GM19468 (cell line): ENCODE data around the gene SBNO2.
"Not testable (repeated sequence)": the region's sequence is repeated elsewhere in the genome, so short reads cannot be mapped to it uniquely, and the experiment has no call there.

Experiments
- ATAC-seq: cut with Tn5 transposase; IDR thresholded peaks from one replicate; pipeline ENCODE4 v1.9.1; 2021; ENCODE audit warnings: mild to moderate bottlenecking, moderate library complexity, moderate number of reproducible peaks; ENCODE audit not compliant: unreplicated experiment; ENCODE audit errors: extremely low read depth

SBNO2 gene

GRCh38 chr19:1173845-1174809, at the start of gene SBNO2:
TSS of gene SBNO2 (minus strand) at chr19:1174268. CDS start at chr19:1154276, 19,992 bp downstream.
- ATAC-seq = no peak

GRCh38 chr19:1223018-1223855, 49.2 kb upstream of the SBNO2 start:
- ATAC-seq = no peak

GRCh38 chr19:1222394-1222793, 48.3 kb upstream of the SBNO2 start:
- ATAC-seq = no peak

GRCh38 chr19:1221904-1222255, 47.8 kb upstream of the SBNO2 start:
- no peak for ATAC-seq

GRCh38 chr19:1220976-1221903, 47.2 kb upstream of the SBNO2 start:
- no peak for ATAC-seq

GRCh38 chr19:1220477-1220930, 46.4 kb upstream of the SBNO2 start:
- no peak for ATAC-seq

- no peak for ATAC-seq
Measured at GRCh38 chr19:1219786-1220476, 45.9 kb upstream of the SBNO2 start.

GRCh38 chr19:1218751-1219567, 44.9 kb upstream of the SBNO2 start:
- ATAC-seq = no peak

GRCh38 chr19:1217366-1217765, 43.3 kb upstream of the SBNO2 start:
- ATAC-seq = no peak

GRCh38 chr19:1216756-1217155, 42.7 kb upstream of the SBNO2 start:
- no peak for ATAC-seq

GRCh38 chr19:1214862-1215731, 41.0 kb upstream of the SBNO2 start:
- no peak for ATAC-seq

- ATAC-seq = no peak
Measured at GRCh38 chr19:1214299-1214861, 40.3 kb upstream of the SBNO2 start.

- ATAC-seq = no peak
Measured at GRCh38 chr19:1213391-1214286, 39.6 kb upstream of the SBNO2 start.

GRCh38 chr19:1211494-1212234, 37.6 kb upstream of the SBNO2 start:
- no peak for ATAC-seq

- no peak for ATAC-seq
Measured at GRCh38 chr19:1210227-1210538, 36.1 kb upstream of the SBNO2 start.

GRCh38 chr19:1208830-1209229, 34.8 kb upstream of the SBNO2 start:
- not testable (repeated sequence) for ATAC-seq
